Motor neuron (in vitro differentiated cells): Measurements from ENCODE around the gene RAB44. TPM values are rescaled to one million over a fixed set of nuclear protein-coding genes. Genes with fewer than 3 reads are reported as not detected.
A peak's percentile ranks its signal among the peaks of the same experiment; 100 is the strongest.

Source experiments
- ATAC-seq, 8 experiments: fragments of 200-7000 bp; cut with Tn5 transposase; replicated peaks in 6 of 8; 2 replicates each; pipeline ENCODE4 v1.8.0; 2021; ENCODE audit warnings: mild to moderate bottlenecking in 8 of 8, moderate library complexity in 8 of 8
- H3K27ac ChIP-seq, 2 donors: fragments of 250-450 bp; sonication (Bioruptor Pico); 2 replicates each; pipeline ENCODE4 v1.9.0; 2021; ENCODE audit warnings: antibody characterized with exemption in 2 of 2, mild to moderate bottlenecking in 2 of 2, moderate library complexity in 1 of 2
- H3K4me1 ChIP-seq, 2 donors: fragments of 250-450 bp; sonication (Bioruptor Pico); replicated peaks in 1 of 2; 2 replicates each; pipeline ENCODE4 v1.6.1; 2021; ENCODE audit warnings: antibody characterized with exemption in 2 of 2, mild to moderate bottlenecking in 2 of 2, moderate library complexity in 1 of 2
- H3K4me3 ChIP-seq, 5 donors: fragments of 250-450 bp; sonication (Bioruptor Pico); 2 replicates each; pipeline ENCODE4 v1.9.0; 2021; ENCODE audit warnings: antibody characterized with exemption in 5 of 5, mild to moderate bottlenecking in 5 of 5, moderate library complexity in 4 of 5
- WGBS, 10 experiments: fragments of 450-650 bp; shearing (Covaris generic); methylation state at CpG; one replicate each; pipeline ENCODE4 v1.0.0; 2022; 5-methylcytosine and 5-hydroxymethylcytosine counted together
- in situ Hi-C, 9 experiments: fragments of 400-800 bp; cut with MboI; loops; one replicate each; pipeline ENCODE4 v1.15.0; 2021; ENCODE audit warnings: low sequenced_read_pairs in 9 of 9, low pct_unique_long_range_greater_than_20kb in 2 of 9; ENCODE audit not compliant: unreplicated experiment in 9 of 9
- total RNA-seq, 8 experiments: library from RNA; unstranded; fragments of 300-600 nt; gene quantifications; 2 replicates each; pipeline versions ENCODE4 v1.2.3 to v1.2.4, GENCODE V29; 2022

The RAB44 gene
- total RNA-seq, 8 experiments from 2014 or later = 0.07 to 0.33 (median 0.09) TPM; not detected in 3

- Histone ChIP-seq H3K4me1 (peaks cover 22 to 25% of the 10 kb centered on the region in 2 donors), H3K27ac (no peak overlapping the region), H3K4me3 (no peak overlapping the region)
- ATAC-seq = no peak
- in situ Hi-C loops = no loop called here
- WGBS, 10 experiments = 60 to 100% (median 90%) methylated on average over 2 to 7 of the region's 7 CpGs; no CpG with 5 or more reads in 2 of the 10 experiments
Observed at GRCh38 chr6:36674942-36675341, 22.7 kb upstream of the RAB44 start.

- Histone ChIP-seq H3K4me1 (peaks cover 22 to 25% of the 10 kb centered on the region in 2 donors), H3K4me3 (no peak overlapping the region), H3K27ac (peak overlapping the region in 1 of 2 donors; percentile 60)
- ATAC-seq = peak in 2 of 8 experiments; percentile 2 to 4
- in situ Hi-C loops = no loop called here
- WGBS, 10 experiments = 10 to 77% (median 42%) methylated on average over 1 to 3 of the region's 4 CpGs; no CpG with 5 or more reads in 4 of the 10 experiments
Observed at GRCh38 chr6:36676141-36677058, 21.2 kb upstream of the RAB44 start.

- peak overlapping the region; percentile 14 to 58 for H3K27ac ChIP-seq
- in situ Hi-C loops = no loop called here
- ATAC-seq = no peak
- 20 to 83% (median 56%) methylated on average over 1 to 5 of the region's 7 CpGs; no CpG with 5 or more reads in 3 of the 10 experiments for whole genome bisulfite sequencing, 10 experiments
- H3K4me1 ChIP-seq = peaks cover 22 to 25% of the 10 kb centered on the region in 2 donors
- H3K4me3 ChIP-seq = peak overlapping the region in 1 of 5 donors; percentile 77
Observed at GRCh38 chr6:36677059-36677749, 20.4 kb upstream of the RAB44 start.

GRCh38 chr6:36677753-36678487, 19.7 kb upstream of the RAB44 start:
- peak overlapping the region; percentile 45 to 77 (median 50) for H3K4me3 ChIP-seq
- in situ Hi-C loops = no loop called here
- no peak for ATAC-seq
- 0 to 40% (median 19%) methylated on average over 2 to 6 of the region's 10 CpGs; no CpG with 5 or more reads in 2 of the 10 experiments for WGBS, 10 experiments
- peaks cover 22 to 25% of the 10 kb centered on the region in 2 donors for H3K4me1 ChIP-seq
- H3K27ac ChIP-seq = peak overlapping the region; percentile 5 to 47

GRCh38 chr6:36678488-36679042, 19.1 kb upstream of the RAB44 start, which contains the start of gene CDKN1A:
Gene CDKN1A (plus strand): TSS chr6:36678714. CDS start chr6:36684102, 5,388 bp downstream.
- H3K27ac ChIP-seq = peak within 1 kb of the TSS; percentile 43 to 79
- in situ Hi-C loops = no loop called here
- ATAC-seq = peak; percentile 22 to 85 (median 66)
- H3K4me3 ChIP-seq = peak within 1 kb of the TSS; percentile 45 to 77 (median 50)
- peaks cover 22 to 25% of the 10 kb centered on the region in 2 donors for H3K4me1 ChIP-seq
- WGBS, 10 experiments = 0 to 2% (median 0%) methylated on average over 1 to 22 of the region's 63 CpGs; no CpG with 5 or more reads in 6 of the 10 experiments

GRCh38 chr6:36679043-36679833, 18.4 kb upstream of the RAB44 start:
- Histone ChIP-seq H3K4me3 (peak overlapping the region; percentile 45 to 77 (median 50)), H3K27ac (peak overlapping the region; percentile 43 to 79), H3K4me1 (peaks cover 22 to 25% of the 10 kb centered on the region in 2 donors)
- 0 to 10% (median 1%) methylated on average over 1 to 23 of the region's 61 CpGs; no CpG with 5 or more reads in 6 of the 10 experiments for WGBS, 10 experiments
- in situ Hi-C loops = no loop called here
- peak in 7 of 8 experiments; percentile 0 to 46 (median 39) for ATAC-seq

GRCh38 chr6:36682328-36683144, 15.1 kb upstream of the RAB44 start:
- WGBS, 10 experiments = 0 to 100% (median 61%) methylated on average over 1 to 3 of the region's 11 CpGs; no CpG with 5 or more reads in 4 of the 10 experiments
- in situ Hi-C loops = no loop called here
- H3K4me1 ChIP-seq = peaks cover 7% of the 10 kb centered on the region in 2 donors
- peak in 2 of 8 experiments; percentile 0 for ATAC-seq
- no peak overlapping the region for H3K4me3 ChIP-seq
- no peak overlapping the region for H3K27ac ChIP-seq

- WGBS, 10 experiments = 79 to 100% (median 91%) methylated on average over 1 to 5 of the region's 6 CpGs; no CpG with 5 or more reads in 2 of the 10 experiments
- in situ Hi-C loops = no loop called here
- Histone ChIP-seq H3K27ac (no peak overlapping the region), H3K4me3 (no peak overlapping the region), H3K4me1 (peaks cover under 1% of the 10 kb centered on the region in 2 donors)
- no peak for ATAC-seq
Observed at GRCh38 chr6:36683145-36683655, 14.4 kb upstream of the RAB44 start.

- in situ Hi-C loops = no loop called here
- Histone ChIP-seq H3K4me1 (no peaks in the 10 kb centered on the region), H3K27ac (no peak overlapping the region), H3K4me3 (no peak overlapping the region)
- WGBS, 10 experiments = 91 to 100% (median 94%) methylated on average over 1 to 22 of the region's 29 CpGs; no CpG with 5 or more reads in 3 of the 10 experiments
- no peak for ATAC-seq
Observed at GRCh38 chr6:36683656-36684446, 13.8 kb upstream of the RAB44 start.

GRCh38 chr6:36684447-36684812, 13.2 kb upstream of the RAB44 start:
- no peak for ATAC-seq
- no peak overlapping the region for H3K27ac ChIP-seq
- H3K4me1 ChIP-seq = no peaks in the 10 kb centered on the region
- H3K4me3 ChIP-seq = no peak overlapping the region
- in situ Hi-C loops = no loop called here
- 90 to 100% (median 93%) methylated on average over 2 to 6 of the region's 6 CpGs; no CpG with 5 or more reads in 7 of the 10 experiments for WGBS, 10 experiments
